ENCODE results near the gene TRIM4. TPM values are rescaled to one million over a fixed set of nuclear protein-coding genes. Genes with fewer than 3 reads are reported as not detected.
A peak's percentile ranks its signal among the peaks of the same experiment; 100 is the strongest.
"Not testable (repeated sequence)": the region's sequence is repeated elsewhere in the genome, so short reads cannot be mapped to it uniquely, and the experiment has no call there.

Gene TRIM4, protein sequence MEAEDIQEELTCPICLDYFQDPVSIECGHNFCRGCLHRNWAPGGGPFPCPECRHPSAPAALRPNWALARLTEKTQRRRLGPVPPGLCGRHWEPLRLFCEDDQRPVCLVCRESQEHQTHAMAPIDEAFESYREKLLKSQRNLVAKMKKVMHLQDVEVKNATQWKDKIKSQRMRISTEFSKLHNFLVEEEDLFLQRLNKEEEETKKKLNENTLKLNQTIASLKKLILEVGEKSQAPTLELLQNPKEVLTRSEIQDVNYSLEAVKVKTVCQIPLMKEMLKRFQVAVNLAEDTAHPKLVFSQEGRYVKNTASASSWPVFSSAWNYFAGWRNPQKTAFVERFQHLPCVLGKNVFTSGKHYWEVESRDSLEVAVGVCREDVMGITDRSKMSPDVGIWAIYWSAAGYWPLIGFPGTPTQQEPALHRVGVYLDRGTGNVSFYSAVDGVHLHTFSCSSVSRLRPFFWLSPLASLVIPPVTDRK
- total RNA-seq: 17.1 and 20.7 TPM in 2 replicates

DNA sequence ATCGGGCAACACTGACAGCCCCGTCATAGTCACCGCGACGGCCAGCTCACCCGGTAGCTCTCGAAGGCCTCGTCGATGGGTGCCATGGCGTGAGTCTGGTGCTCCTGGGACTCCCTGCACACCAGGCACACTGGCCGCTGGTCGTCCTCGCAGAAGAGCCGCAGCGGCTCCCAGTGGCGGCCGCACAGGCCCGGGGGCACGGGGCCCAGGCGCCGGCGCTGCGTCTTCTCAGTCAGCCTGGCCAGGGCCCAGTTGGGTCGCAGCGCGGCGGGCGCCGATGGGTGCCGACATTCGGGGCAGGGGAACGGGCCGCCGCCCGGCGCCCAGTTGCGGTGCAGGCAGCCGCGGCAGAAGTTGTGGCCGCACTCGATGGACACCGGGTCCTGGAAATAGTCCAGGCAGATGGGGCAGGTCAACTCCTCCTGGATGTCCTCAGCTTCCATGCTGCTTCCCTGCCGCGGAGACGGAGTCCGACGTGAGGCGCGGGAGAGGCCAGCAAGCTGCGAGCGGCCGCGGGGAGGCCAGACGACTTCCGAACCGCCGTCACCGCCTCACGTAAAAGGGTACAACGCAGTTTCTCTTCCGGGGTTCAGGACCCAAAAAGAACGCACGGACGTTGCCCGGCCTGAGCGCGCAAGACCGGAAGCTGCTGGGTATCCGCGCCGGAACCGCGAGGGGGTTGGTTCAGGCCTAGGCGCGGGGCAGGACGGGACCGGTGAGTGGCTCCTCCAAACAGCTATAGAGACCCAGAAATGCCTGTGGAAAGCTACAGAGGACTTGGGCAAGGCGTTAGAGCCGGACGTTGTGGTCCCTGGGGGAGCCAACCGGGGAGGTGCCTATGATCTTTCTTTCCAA is at the start of gene TRIM4:
Gene TRIM4, minus strand, starts transcription at position 572 of the 855 bp plus-strand sequence. Its CDS starts 129 bp downstream, at position 443.
- H3K4me3 ChIP-seq (ENCODE audit: low read depth, low read length): peak within 1 kb of the TSS; percentile 79
- TF ChIP-seq CTCF (IDR thresholded peaks at IDR 0.05; ENCODE audit: insufficient read depth, low read length, severe bottlenecking): peak; percentile 50
- H3K27me3 ChIP-seq (ENCODE audit: control insufficient read depth, insufficient read depth, low read length): no peaks in the 10 kb centered on the region
- DNase-seq (ENCODE audit: low read depth) (peak; percentile 87), FAIRE-seq (no peak)
- H3K36me3 ChIP-seq (ENCODE audit: control insufficient read depth, insufficient read depth, low read length): peaks cover 4% of the 10 kb centered on the region

GRCh38 chr7:99958564-99959227 is 39.4 kb upstream of the TRIM4 start:
- no peaks in the 10 kb centered on the region for H3K27me3 ChIP-seq (ENCODE audit: control insufficient read depth, insufficient read depth, low read length)
- FAIRE-seq: no peak
- no peak for TF ChIP-seq CTCF (IDR thresholded peaks at IDR 0.05; ENCODE audit: insufficient read depth, low read length, severe bottlenecking)
- DNase-seq (ENCODE audit: low read depth): no peak
- no peak overlapping the region for H3K4me3 ChIP-seq (ENCODE audit: low read depth, low read length)
- H3K36me3 ChIP-seq (ENCODE audit: control insufficient read depth, insufficient read depth, low read length): no peaks in the 10 kb centered on the region

DNA sequence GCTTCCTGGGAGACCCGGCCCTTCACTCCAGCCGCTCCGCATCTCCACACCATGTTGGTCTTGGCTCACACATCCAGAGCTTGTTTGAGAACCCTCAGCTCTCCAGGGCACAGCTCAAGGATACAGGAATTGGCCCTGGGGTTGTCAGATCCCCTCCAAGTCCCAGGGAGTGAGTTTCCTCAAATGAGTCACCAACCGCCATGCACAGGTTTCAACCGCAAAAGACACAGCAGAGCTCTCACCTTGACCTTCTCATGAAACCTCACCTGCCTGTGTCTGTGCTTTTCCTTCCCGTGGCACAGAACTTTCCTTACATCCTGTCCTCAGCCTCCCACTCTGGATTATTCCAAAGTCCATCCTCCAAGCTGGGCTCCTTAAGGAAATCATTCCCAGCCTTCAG is 35.9 kb upstream of the TRIM4 start:
- no peak overlapping the region for H3K4me3 ChIP-seq (ENCODE audit: low read depth, low read length)
- no peaks in the 10 kb centered on the region for H3K36me3 ChIP-seq (ENCODE audit: control insufficient read depth, insufficient read depth, low read length)
- no peaks in the 10 kb centered on the region for H3K27me3 ChIP-seq (ENCODE audit: control insufficient read depth, insufficient read depth, low read length)
- FAIRE-seq: peak; percentile 64
- peak; percentile 43 for DNase-seq (ENCODE audit: low read depth)
- TF ChIP-seq CTCF (IDR thresholded peaks at IDR 0.05; ENCODE audit: insufficient read depth, low read length, severe bottlenecking): no peak

GRCh38 chr7:99954643-99955042 is 35.3 kb upstream of the TRIM4 start:
- not testable (repeated sequence) for DNase-seq (ENCODE audit: low read depth); FAIRE-seq; H3K4me3 ChIP-seq (ENCODE audit: low read depth, low read length); H3K36me3 ChIP-seq (ENCODE audit: control insufficient read depth, insufficient read depth, low read length); H3K27me3 ChIP-seq (ENCODE audit: control insufficient read depth, insufficient read depth, low read length)

DNA sequence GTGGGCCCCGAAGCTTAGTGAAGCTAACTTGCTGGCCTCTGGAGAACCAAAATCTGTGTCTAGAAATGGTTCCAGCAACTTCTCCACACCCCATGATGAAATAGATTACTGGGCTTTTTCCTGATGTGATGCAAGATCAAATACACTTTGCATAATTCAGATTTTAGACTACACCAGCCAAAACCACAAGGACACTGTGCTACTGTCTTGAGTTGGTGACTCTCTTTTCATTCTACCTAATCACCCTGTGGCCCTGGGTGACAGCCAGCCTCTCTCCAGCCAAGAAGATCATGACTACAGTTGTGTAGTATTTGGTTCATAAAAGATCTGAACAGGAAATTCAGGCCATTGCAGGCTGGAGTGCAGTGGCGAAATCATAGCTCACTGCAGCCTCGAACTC is 34.3 kb upstream of the TRIM4 start:
- H3K27me3 ChIP-seq (ENCODE audit: control insufficient read depth, insufficient read depth, low read length): no peaks in the 10 kb centered on the region
- no peak for TF ChIP-seq CTCF (IDR thresholded peaks at IDR 0.05; ENCODE audit: insufficient read depth, low read length, severe bottlenecking)
- no peaks in the 10 kb centered on the region for H3K36me3 ChIP-seq (ENCODE audit: control insufficient read depth, insufficient read depth, low read length)
- DNase-seq (ENCODE audit: low read depth) (peak; percentile 51), FAIRE-seq (peak; percentile 36)
- no peak overlapping the region for H3K4me3 ChIP-seq (ENCODE audit: low read depth, low read length)

- not testable (repeated sequence) for FAIRE-seq; DNase-seq (ENCODE audit: low read depth)
Measured at GRCh38 chr7:99952649-99953048, 33.3 kb upstream of the TRIM4 start.

GRCh38 chr7:99950819-99951218 is 31.5 kb upstream of the TRIM4 start:
- not testable (repeated sequence) for H3K36me3 ChIP-seq (ENCODE audit: control insufficient read depth, insufficient read depth, low read length); FAIRE-seq; H3K27me3 ChIP-seq (ENCODE audit: control insufficient read depth, insufficient read depth, low read length); DNase-seq (ENCODE audit: low read depth); H3K4me3 ChIP-seq (ENCODE audit: low read depth, low read length)

More at GRCh38 chr7:99952649-99953048, 33.3 kb upstream of the TRIM4 start:
- H3K4me3 ChIP-seq (ENCODE audit: low read depth, low read length); H3K36me3 ChIP-seq (ENCODE audit: control insufficient read depth, insufficient read depth, low read length); H3K27me3 ChIP-seq (ENCODE audit: control insufficient read depth, insufficient read depth, low read length): not testable (repeated sequence)
